ENCODE results near the gene VPS45. TPM values are rescaled to one million over a fixed set of nuclear protein-coding genes. Genes with fewer than 3 reads are reported as not detected.

Gene VPS45
- total RNA-seq, 1 donor from 2014 or later, result 33.1 TPM

DNA sequence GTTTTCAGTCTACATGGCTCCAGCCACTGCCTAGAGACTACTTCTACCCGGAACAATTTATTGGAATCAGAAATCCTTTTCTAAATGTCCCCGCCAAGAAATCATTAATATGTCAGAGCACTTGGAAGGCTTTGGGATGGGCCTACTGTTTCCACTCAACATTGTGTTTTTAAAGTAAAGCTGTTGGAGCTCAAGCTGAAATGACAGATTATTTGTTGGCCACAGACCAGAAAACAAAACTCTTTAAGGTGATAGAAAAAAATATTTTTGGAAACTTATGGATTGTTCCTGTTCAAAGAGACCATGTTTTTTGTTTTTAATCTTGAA, 496 bp downstream of the VPS45 start:
- DNase-seq (ENCODE audit: low spot score), result no peak
- H3K27ac Mint-ChIP-seq (ENCODE audit: unreplicated experiment), result peak overlapping the region; percentile 94
- H3K36me3 Mint-ChIP-seq (ENCODE audit: low read depth), result peaks cover 8% of the 10 kb centered on the region
- H3K9me3 Mint-ChIP-seq (ENCODE audit: low read depth), result no peaks in the 10 kb centered on the region
- H3K4me3 Mint-ChIP-seq (ENCODE audit: unreplicated experiment), result peak overlapping the region; percentile 91
- peaks cover 31% of the 10 kb centered on the region for H3K4me1 Mint-ChIP-seq (ENCODE audit: low read depth)
- no peaks in the 10 kb centered on the region for H3K27me3 Mint-ChIP-seq (ENCODE audit: low read depth)
- TF ChIP-seq, protein P1, sequence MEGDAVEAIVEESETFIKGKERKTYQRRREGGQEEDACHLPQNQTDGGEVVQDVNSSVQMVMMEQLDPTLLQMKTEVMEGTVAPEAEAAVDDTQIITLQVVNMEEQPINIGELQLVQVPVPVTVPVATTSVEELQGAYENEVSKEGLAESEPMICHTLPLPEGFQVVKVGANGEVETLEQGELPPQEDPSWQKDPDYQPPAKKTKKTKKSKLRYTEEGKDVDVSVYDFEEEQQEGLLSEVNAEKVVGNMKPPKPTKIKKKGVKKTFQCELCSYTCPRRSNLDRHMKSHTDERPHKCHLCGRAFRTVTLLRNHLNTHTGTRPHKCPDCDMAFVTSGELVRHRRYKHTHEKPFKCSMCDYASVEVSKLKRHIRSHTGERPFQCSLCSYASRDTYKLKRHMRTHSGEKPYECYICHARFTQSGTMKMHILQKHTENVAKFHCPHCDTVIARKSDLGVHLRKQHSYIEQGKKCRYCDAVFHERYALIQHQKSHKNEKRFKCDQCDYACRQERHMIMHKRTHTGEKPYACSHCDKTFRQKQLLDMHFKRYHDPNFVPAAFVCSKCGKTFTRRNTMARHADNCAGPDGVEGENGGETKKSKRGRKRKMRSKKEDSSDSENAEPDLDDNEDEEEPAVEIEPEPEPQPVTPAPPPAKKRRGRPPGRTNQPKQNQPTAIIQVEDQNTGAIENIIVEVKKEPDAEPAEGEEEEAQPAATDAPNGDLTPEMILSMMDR (IDR thresholded peaks at IDR 0.05), result no peak

DNA sequence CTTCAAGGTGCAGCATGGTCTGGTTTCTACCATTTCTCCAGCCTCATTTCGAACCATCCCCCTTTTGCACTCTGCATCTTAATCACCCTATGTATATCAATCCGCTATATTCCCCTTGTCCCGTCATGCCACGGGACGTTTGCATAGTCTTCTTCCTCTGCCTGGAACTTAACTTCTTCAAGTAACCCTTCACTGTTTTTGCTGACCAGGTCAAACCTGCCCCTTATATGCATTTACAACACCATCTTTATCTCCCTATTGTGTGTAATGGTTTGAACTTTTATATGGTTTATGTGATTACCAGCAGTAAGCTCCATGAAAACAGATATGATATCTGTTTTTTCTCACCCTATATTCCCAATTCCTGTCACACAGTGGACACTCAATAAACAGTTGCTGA, 2.3 kb downstream of the VPS45 start:
- no peak overlapping the region for H3K4me3 Mint-ChIP-seq (ENCODE audit: unreplicated experiment)
- no peaks in the 10 kb centered on the region for H3K9me3 Mint-ChIP-seq (ENCODE audit: low read depth)
- H3K27me3 Mint-ChIP-seq (ENCODE audit: low read depth), result no peaks in the 10 kb centered on the region
- TF ChIP-seq, protein P1 (IDR thresholded peaks at IDR 0.05), result no peak
- H3K36me3 Mint-ChIP-seq (ENCODE audit: low read depth), result peaks cover 10% of the 10 kb centered on the region
- no peak for DNase-seq (ENCODE audit: low spot score)
- H3K4me1 Mint-ChIP-seq (ENCODE audit: low read depth), result peaks cover 31% of the 10 kb centered on the region
- H3K27ac Mint-ChIP-seq (ENCODE audit: unreplicated experiment), result no peak overlapping the region

DNA sequence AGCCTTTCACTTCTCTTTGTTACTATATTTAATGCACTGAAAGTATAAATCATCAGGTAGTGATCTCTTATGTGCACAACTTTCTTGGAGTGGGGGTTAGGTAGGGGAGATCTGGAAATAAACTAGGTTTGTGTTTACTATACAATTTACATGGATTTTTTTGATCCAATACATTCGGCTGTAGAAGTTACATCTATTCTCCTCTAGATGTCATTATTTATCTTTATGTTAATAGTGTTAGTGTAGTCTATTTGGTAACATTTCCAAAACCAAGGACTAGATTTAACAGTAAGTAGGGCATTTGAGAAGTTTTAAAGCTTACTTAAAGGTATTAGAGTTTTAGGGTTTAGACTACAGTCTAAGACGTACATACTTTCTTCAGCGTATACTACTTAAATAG, 5.4 kb downstream of the VPS45 start:
- TF ChIP-seq, protein P1 (IDR thresholded peaks at IDR 0.05), result peak; percentile 85
- no peak for DNase-seq (ENCODE audit: low spot score)
- Mint-ChIP-seq H3K4me3 (ENCODE audit: unreplicated experiment) (no peak overlapping the region), H3K4me1 (ENCODE audit: low read depth) (peaks cover 19% of the 10 kb centered on the region), H3K27me3 (ENCODE audit: low read depth) (no peaks in the 10 kb centered on the region), H3K27ac (ENCODE audit: unreplicated experiment) (no peak overlapping the region), H3K36me3 (ENCODE audit: low read depth) (peaks cover 18% of the 10 kb centered on the region), H3K9me3 (ENCODE audit: low read depth) (no peaks in the 10 kb centered on the region)

DNA sequence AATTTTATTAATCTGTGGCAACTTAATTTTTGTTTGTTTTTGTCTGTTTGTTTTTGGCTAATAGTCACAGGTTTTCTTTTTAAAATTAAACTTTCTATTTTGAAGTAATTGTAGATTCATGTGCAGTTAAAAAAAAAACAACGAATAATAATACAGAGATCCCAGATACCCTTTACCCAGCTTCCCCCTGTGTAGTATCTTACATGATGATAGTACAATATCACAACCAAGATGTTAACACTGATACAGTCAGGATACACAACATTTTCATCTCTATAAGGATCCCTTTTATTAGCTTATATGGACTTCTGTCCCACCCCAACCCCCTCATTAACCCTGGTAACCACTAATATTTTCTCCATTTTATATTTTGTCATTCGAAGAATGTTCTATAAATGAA, 5.9 kb downstream of the VPS45 start:
- TF ChIP-seq, protein P1 (IDR thresholded peaks at IDR 0.05), result no peak
- Mint-ChIP-seq H3K27me3 (ENCODE audit: low read depth) (no peaks in the 10 kb centered on the region), H3K4me1 (ENCODE audit: low read depth) (peaks cover 13% of the 10 kb centered on the region), H3K27ac (ENCODE audit: unreplicated experiment) (no peak overlapping the region), H3K9me3 (ENCODE audit: low read depth) (no peaks in the 10 kb centered on the region), H3K4me3 (ENCODE audit: unreplicated experiment) (no peak overlapping the region), H3K36me3 (ENCODE audit: low read depth) (peaks cover 21% of the 10 kb centered on the region)
- DNase-seq (ENCODE audit: low spot score), result no peak

DNA sequence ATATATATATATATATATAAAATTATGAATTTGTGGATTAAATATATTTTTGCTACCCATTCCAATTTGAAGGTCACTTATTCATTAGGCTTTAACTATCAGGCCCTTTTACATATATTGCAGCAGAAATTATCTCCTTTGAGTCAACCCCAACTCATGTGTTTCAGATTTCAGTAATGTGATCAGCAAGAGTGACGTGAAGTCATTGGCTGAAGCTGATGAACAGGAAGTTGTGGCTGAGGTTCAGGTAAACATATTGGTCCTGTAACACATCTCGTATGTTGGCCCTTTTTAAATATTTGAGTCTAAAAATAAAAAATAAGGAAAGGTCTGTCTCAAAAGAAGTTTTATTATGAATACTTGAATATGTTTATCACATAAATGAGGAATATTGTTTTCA, 8.5 kb downstream of the VPS45 start:
- no peak overlapping the region for H3K27ac Mint-ChIP-seq (ENCODE audit: unreplicated experiment)
- TF ChIP-seq, protein P1 (IDR thresholded peaks at IDR 0.05), result no peak
- H3K36me3 Mint-ChIP-seq (ENCODE audit: low read depth), result peaks cover 18% of the 10 kb centered on the region

More for the DNA sequence above, 8.5 kb downstream of the VPS45 start:
- H3K9me3 Mint-ChIP-seq (ENCODE audit: low read depth), result no peaks in the 10 kb centered on the region
- H3K27me3 Mint-ChIP-seq (ENCODE audit: low read depth), result no peaks in the 10 kb centered on the region
- H3K4me3 Mint-ChIP-seq (ENCODE audit: unreplicated experiment), result no peak overlapping the region
- no peak for DNase-seq (ENCODE audit: low spot score)
- H3K4me1 Mint-ChIP-seq (ENCODE audit: low read depth), result no peaks in the 10 kb centered on the region

All from chondrocyte (in vitro differentiated cells).